Ishikawa (cell line): ENCODE results near the gene HLA-C.

Experiments
- CEBPB ChIP-seq: IDR thresholded peaks from 2 replicates; pipeline ENCODE4 v1.6.1; 2012
- CREB1 ChIP-seq: IDR thresholded peaks from 2 replicates; pipeline ENCODE4 v1.6.1; 2012; ENCODE audit warnings: low read depth
- EGR1 ChIP-seq: IDR thresholded peaks from 2 replicates; pipeline ENCODE4 v1.6.1; 2012
- EP300 ChIP-seq: IDR thresholded peaks from 2 replicates; pipeline ENCODE4 v1.6.1; 2012; ENCODE audit warnings: borderline replicate concordance
- FOXM1 ChIP-seq: IDR thresholded peaks from 2 replicates; pipeline ENCODE4 v1.6.1; 2012; ENCODE audit warnings: low read depth, borderline replicate concordance
- NFIC ChIP-seq: IDR thresholded peaks from 2 replicates; pipeline ENCODE4 v1.6.1; 2012
- RAD21 ChIP-seq: IDR thresholded peaks from 2 replicates; pipeline ENCODE4 v1.6.1; 2012; ENCODE audit warnings: low read depth
- TAF1 ChIP-seq: IDR thresholded peaks from 2 replicates; pipeline ENCODE4 v1.6.1; 2012; ENCODE audit warnings: low read depth, mild to moderate bottlenecking
- TCF12 ChIP-seq: IDR thresholded peaks from 2 replicates; pipeline ENCODE4 v1.6.1; 2012; ENCODE audit warnings: low read depth
- YY1 ChIP-seq: IDR thresholded peaks from 2 replicates; pipeline ENCODE4 v1.6.1; 2012; ENCODE audit warnings: low read depth
- ZBTB7A ChIP-seq: IDR thresholded peaks from 2 replicates; pipeline ENCODE4 v1.6.1; 2012; ENCODE audit warnings: low read depth
- TF ChIP-seq, protein P1 (sequence below): IDR thresholded peaks from 2 replicates; pipeline ENCODE4 v1.6.1; 2012; ENCODE audit warnings: low read depth, mild to moderate bottlenecking
- TF ChIP-seq, protein P2 (sequence below): IDR thresholded peaks from 2 replicates; pipeline ENCODE4 v1.6.1; 2012

DNA sequence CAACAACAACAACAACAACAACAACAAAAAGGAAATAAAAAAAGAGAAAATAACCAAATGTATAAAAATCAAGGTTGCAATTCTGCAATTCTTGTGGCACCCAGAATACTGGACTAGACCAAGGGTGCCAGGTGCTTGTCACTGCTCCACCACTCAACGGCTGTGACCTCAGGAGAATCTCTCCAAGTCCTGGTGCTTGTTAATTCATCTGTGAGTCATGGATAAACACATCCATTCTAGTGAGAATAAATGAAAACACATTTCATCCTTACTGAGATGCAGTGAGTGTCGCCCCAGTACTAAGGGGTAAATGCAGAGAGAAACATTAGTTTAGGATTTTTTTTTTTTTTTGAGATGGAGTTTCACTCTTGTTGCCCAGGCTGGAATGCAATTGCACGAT, 32.0 kb downstream of the HLA-C start:
- TF ChIP-seq NFIC: no peak
- TF ChIP-seq TCF12: no peak
- TF ChIP-seq CREB1: no peak
- no peak for TF ChIP-seq YY1
- TF ChIP-seq, protein P1, sequence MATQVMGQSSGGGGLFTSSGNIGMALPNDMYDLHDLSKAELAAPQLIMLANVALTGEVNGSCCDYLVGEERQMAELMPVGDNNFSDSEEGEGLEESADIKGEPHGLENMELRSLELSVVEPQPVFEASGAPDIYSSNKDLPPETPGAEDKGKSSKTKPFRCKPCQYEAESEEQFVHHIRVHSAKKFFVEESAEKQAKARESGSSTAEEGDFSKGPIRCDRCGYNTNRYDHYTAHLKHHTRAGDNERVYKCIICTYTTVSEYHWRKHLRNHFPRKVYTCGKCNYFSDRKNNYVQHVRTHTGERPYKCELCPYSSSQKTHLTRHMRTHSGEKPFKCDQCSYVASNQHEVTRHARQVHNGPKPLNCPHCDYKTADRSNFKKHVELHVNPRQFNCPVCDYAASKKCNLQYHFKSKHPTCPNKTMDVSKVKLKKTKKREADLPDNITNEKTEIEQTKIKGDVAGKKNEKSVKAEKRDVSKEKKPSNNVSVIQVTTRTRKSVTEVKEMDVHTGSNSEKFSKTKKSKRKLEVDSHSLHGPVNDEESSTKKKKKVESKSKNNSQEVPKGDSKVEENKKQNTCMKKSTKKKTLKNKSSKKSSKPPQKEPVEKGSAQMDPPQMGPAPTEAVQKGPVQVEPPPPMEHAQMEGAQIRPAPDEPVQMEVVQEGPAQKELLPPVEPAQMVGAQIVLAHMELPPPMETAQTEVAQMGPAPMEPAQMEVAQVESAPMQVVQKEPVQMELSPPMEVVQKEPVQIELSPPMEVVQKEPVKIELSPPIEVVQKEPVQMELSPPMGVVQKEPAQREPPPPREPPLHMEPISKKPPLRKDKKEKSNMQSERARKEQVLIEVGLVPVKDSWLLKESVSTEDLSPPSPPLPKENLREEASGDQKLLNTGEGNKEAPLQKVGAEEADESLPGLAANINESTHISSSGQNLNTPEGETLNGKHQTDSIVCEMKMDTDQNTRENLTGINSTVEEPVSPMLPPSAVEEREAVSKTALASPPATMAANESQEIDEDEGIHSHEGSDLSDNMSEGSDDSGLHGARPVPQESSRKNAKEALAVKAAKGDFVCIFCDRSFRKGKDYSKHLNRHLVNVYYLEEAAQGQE: no peak
- TF ChIP-seq EP300: no peak
- TF ChIP-seq ZBTB7A: no peak
- no peak for TF ChIP-seq RAD21
- TF ChIP-seq, protein P2, sequence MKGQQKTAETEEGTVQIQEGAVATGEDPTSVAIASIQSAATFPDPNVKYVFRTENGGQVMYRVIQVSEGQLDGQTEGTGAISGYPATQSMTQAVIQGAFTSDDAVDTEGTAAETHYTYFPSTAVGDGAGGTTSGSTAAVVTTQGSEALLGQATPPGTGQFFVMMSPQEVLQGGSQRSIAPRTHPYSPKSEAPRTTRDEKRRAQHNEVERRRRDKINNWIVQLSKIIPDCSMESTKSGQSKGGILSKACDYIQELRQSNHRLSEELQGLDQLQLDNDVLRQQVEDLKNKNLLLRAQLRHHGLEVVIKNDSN: no peak
- no peak for TF ChIP-seq EGR1
- TF ChIP-seq TAF1: no peak
- no peak for TF ChIP-seq FOXM1
- no peak for TF ChIP-seq CEBPB
